NCI-H1694 treated with DMSO at 0.1 percent for 48 hours (cell line): ENCODE measurements around the gene ANKRD40.
"Not testable (repeated sequence)": the region's sequence is repeated elsewhere in the genome, so short reads cannot be mapped to it uniquely, and the experiment has no call there.

ENCODE experiments used
- DNase-seq: peaks from one replicate; lab custom pipeline; 2025; lab: John Stamatoyannopoulos, UW

ANKRD40 gene

GRCh38 chr17:50712641-50713040 lies 4.9 kb upstream of the ANKRD40 start:
- no peak for DNase-seq

GRCh38 chr17:50710650-50711049 lies 2.9 kb upstream of the ANKRD40 start:
- no peak for DNase-seq

DNA sequence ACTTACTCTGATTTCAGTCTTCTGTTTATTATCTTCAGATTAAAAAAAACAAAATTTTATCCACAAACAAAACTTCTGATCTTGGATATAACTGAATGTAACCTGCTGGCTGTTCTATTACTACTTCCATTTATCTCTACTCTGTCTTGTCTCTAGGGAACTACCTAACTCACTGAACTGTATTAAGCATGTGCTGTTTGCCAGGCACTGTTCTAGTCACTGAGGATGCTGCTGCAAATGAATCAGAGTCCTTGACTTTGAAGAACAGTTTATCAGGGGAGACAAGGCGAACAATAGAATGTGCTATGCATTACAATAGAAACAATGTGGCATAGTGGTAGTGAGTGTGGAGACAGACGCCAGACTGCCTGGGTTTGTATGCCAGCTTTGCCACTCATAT lies 2.3 kb upstream of the ANKRD40 start:
- no peak for DNase-seq

- not testable (repeated sequence) for DNase-seq
These were observed 1.3 kb upstream of the ANKRD40 start for GRCh38 chr17:50709053-50709452.

DNA sequence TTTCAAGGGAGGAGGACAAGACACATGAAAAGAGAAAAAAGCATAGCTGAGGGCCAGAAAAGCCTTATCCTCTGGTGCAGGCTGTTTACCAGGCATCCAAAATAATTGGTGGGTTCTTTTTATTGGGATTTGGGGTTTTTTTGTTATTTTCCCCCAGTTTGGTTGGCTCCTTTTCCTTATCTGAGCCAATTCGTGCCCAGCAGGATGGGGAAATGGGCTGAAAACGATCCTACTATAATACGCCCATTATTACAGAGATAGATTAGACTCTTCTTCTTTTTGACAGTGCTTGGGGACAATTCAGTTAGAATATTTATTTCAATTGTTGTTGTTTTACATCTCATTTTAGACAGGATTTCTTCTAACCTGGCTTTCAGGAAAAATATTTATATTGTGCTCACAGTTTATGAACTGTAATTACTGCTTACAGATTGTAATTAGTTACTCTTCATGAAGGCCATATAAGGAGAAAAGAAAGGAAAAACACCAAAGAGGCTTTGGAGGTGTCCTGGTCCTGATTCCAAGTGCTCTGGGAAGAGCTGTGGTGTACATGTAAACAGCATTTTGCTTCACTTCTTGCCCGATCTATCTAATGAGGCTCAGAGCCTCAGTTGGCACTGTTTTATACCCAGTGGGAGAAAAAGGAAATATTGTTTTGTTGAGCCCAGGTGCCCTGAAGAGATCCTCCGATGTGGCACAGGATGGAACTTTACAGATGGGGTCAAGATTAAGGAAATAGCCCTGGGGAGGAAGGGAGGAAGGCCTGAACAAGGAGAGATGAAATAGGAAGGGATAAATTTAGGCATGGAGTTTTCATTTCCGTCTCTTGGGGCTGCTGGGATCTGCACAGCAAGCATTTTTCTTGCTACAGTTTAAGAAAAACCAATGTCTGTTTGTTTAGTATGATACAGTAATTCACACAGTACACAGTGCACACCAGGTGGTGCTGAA lies 611 bp upstream of the ANKRD40 start:
- peak; percentile 60 for DNase-seq

GRCh38 chr17:50703162-50703561 lies 4.6 kb downstream of the ANKRD40 start:
- no peak for DNase-seq

GRCh38 chr17:50699410-50699809 lies 8.3 kb downstream of the ANKRD40 start:
- no peak for DNase-seq

DNA sequence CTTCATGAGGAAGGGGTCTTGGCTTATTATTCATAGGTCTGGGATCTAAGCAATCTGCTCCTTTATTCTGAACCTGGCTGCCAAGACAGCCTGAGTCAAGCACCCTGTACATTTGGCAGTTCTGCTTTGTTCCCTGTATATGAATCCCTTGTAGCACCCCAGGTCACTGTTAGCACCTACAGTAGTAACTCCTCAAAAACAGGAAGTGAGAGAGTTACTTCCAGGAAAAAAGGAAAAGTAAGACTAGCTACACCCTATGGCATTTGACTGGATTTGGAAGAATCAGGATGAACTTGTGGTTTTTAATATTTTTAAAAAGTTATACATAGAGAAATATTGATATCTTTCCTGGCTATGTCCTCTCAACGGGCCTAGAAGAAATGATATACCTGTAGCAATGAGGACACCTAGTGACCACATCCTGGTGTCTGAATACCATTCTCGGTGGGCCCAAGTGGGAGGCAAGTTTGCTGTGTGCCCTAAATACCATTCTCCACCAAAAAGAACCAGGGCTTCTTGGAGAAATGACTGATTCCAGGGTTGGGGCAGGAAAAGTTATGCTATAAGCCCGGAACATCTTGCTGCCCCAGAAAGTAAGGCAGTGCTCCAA lies 9.9 kb downstream of the ANKRD40 start:
- no peak for DNase-seq

- no peak for DNase-seq
These were observed 10.7 kb downstream of the ANKRD40 start for GRCh38 chr17:50697062-50697461.

- no peak for DNase-seq
These were observed 11.3 kb downstream of the ANKRD40 start for GRCh38 chr17:50696365-50696879.

- DNase-seq: no peak
These were observed 14.6 kb downstream of the ANKRD40 start for GRCh38 chr17:50693036-50693682.

GRCh38 chr17:50692448-50693035 lies 15.2 kb downstream of the ANKRD40 start:
- no peak for DNase-seq

- peak; percentile 24 for DNase-seq
These were observed 15.9 kb downstream of the ANKRD40 start for GRCh38 chr17:50691550-50692447.

DNA sequence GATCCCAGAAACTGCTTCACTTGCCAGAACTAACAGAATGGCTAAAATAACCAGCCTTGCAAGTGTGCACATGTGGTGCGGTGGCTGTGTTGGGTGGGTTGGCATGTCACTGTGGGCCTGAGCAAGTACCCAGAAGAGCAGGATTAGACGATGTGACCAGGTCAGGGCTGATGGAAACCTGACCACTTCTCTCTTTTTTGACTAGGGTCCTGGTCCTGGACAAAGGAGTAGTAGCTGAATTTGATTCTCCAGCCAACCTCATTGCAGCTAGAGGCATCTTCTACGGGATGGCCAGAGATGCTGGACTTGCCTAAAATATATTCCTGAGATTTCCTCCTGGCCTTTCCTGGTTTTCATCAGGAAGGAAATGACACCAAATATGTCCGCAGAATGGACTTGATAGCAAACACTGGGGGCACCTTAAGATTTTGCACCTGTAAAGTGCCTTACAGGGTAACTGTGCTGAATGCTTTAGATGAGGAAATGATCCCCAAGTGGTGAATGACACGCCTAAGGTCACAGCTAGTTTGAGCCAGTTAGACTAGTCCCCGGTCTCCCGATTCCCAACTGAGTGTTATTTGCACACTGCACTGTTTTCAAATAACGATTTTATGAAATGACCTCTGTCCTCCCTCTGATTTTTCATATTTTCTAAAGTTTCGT lies 16.7 kb downstream of the ANKRD40 start:
- no peak for DNase-seq

DNA sequence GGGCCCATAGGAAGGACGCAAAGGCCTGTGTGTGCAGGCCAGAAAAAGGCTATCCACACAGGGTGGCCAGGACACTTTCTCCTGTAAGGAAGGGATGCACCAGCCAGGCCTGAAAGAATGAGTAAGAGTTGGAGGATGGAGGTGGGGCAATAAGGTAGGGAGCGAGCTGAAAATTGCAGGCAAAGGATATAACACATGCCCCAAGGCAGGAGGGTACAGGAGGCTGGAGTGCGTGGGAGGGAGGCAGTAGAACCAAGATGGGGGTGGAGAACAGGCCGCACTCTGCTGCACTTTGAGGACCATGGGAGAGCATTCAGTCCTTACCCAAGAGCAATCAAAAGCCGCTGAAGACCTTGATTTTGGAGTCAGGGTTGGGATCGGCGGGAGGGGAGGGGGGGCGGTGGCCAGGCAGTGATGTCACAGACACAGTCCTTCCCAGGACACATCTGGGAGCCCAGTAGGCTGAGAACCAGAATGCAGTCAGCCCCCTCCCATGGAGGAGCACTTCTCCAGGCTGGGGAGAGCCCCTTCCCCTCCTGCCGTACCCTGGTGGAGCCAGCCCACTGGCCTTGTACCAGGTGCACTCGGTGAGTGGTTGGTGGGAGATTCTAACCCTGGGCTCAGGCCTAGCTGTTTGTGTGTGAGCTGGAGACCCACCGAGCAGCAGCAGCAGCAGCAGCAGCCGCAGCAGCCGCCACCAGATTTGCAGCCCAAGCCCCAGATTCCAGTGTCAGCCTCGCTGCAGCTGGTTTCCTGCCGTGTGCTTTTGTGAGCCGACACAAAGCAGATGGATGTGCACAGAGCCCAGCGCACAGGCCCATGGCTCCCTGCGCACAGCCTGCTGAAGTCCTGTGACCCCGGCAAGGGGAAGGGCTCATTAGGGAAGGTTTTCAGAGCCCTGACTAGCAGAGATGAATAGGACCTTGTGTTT lies 17.5 kb downstream of the ANKRD40 start:
- peak; percentile 68 for DNase-seq

GRCh38 chr17:50689251-50689650 lies 18.5 kb downstream of the ANKRD40 start:
- no peak for DNase-seq

DNA sequence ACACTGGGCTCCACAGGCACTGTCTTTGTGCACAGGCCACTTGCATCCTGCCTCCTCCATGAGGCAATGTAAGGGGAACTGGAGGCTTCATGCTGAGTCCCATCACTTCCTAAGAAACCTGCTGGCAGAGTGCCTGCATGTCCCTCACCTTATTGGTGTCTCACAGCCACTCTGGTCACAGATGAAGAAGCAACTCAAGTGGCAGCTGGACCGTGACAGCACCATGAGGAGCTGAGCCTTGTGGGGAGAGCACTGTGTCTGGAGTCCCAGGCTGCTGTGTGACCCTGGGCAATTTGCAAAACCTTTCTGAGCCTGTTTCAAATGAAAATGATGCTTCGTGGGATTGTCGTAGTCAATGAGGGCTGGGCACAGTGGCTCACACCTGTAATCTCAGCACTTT lies 19.5 kb downstream of the ANKRD40 start:
- no peak for DNase-seq

DNA sequence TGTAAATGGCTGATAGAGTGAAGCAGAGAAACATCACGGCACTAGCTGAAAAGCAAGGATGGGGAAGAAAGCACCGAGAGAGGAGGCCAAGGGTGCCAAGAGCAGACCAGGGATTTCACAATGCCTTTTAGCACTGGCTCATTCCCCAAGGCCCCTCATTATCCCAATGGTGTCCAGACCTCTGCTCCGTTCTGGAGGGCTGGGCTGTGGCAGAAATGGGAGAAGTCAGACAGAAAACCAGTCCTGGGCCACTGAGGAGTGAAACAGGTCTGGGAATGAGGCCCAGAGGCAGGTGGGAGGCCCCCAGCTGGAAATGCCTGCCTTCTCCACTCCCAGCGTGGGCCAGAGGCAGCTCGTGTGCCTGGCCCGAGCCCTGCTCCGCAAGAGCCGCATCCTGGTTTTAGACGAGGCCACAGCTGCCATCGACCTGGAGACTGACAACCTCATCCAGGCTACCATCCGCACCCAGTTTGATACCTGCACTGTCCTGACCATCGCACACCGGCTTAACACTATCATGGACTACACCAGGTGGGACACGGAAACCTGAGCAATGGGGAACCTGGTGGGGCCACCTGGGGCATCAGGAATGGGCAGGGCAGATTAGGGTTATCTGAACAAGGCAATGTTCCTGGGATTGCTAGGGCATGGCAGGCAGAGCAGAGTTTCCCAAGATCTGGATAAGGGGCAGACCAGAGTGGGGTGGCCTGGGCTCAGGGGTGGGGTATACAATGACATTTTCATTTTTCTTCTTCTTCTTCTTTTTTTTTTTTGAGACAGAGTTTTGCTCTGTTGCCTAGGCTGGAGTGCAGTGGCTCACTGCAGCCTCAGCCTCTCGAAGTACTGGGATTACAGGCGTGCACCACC lies 20.3 kb downstream of the ANKRD40 start:
- no peak for DNase-seq
